Thyroid gland (tissue), 4 donors: ENCODE data around the gene RPL14. TPM values are rescaled to one million over a fixed set of nuclear protein-coding genes. Genes with fewer than 3 reads are reported as not detected.
"Not testable (repeated sequence)": the region's sequence is repeated elsewhere in the genome, so short reads cannot be mapped to it uniquely, and the experiment has no call there.

Experiments
- DNase-seq, 2 donors: peaks; one replicate each; pipeline ENCODE4 v3.0.0-alpha.2; 2019
- H3K27ac ChIP-seq, 3 donors: fragments of 200-600 bp; sonication (generic); 1 replicate in 2 of 3; 2 replicates in 1 of 3; pipeline ENCODE4 v1.5.1; 2016 to 2019; ENCODE audit warnings: mild to moderate bottlenecking in 1 of 3, moderate library complexity in 1 of 3
- H3K27me3 ChIP-seq: fragments of 200-600 bp; sonication (generic); one replicate; pipeline ENCODE4 v1.5.1; 2019
- H3K36me3 ChIP-seq, 2 donors: fragments of 200-600 bp; sonication (generic); one replicate each; pipeline ENCODE4 v1.5.1; 2016 to 2019
- H3K4me1 ChIP-seq, 2 donors: fragments of 200-600 bp; sonication (generic); one replicate each; pipeline ENCODE4 v1.5.1; 2017 to 2019
- H3K4me3 ChIP-seq, 3 donors: fragments of 200-600 bp; sonication (generic); replicated peaks in 1 of 3; 1 replicate in 2 of 3; 2 replicates in 1 of 3; pipeline ENCODE4 v1.5.1; 2016; ENCODE audit warnings: mild to moderate bottlenecking in 1 of 3
- H3K9me3 ChIP-seq: fragments of 200-600 bp; sonication (generic); one replicate; pipeline ENCODE4 v1.5.1; 2017
- POLR2A ChIP-seq, 2 donors: fragments of 450-650 bp; IDR thresholded peaks; one replicate each; pipeline ENCODE4 v1.6.1; 2017; ENCODE audit warnings: antibody characterized with exemption in 2 of 2, mild to moderate bottlenecking in 2 of 2, moderate library complexity in 1 of 2
- WGBS, 2 donors: methylation state at CpG; one replicate each; pipeline ENCODE4 v1.1.5; 2017; 5-methylcytosine and 5-hydroxymethylcytosine counted together
- intact Hi-C: fragments of 100-400 bp; cut with DNase I; formaldehyde crosslinking; loops from one replicate; pipeline ENCODE4 v1.15.1; 2023
- total RNA-seq, 4 donors: library from RNA; depleted of rRNA; stranded (reverse); fragments of >200 nt; gene quantifications; one replicate each; pipeline ENCODE4 v1.2.3, GENCODE V29; 2016
- TF ChIP-seq, protein P1 (sequence below), 6 experiments: fragments of 200-600 bp in 3 of 6; fragments of 450-650 bp in 3 of 6; sonication (generic) in 3 of 6; IDR thresholded peaks; one replicate each; pipeline ENCODE4 v1.5.1; 2016 to 2019; ENCODE audit warnings: antibody characterized with exemption in 6 of 6, mild to moderate bottlenecking in 2 of 6, inconsistent platforms in 1 of 6, moderate library complexity in 1 of 6

Gene RPL14
- total RNA-seq, 4 donors from 2014 or later: 272 to 723 (median 339) TPM

DNA sequence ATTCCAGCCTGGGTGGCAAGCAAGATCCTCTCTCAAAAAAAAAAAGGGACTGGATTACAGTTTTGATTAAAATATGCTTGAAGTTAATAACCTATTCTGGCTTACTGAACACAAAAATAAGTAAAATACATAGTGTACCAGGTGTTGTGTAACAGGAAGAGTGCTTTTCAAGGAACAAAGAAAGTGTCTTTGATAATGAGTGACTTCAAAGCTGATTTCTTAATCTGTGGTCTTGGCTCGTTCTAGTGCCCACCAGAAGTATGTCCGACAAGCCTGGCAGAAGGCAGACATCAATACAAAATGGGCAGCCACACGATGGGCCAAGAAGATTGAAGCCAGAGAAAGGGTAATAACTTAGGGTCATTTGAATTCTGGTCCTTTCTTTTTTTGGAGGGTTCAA, 4.0 kb downstream of the RPL14 start:
- H3K36me3 ChIP-seq: peaks cover 44 to 54% of the 10 kb centered on the region in 2 donors
- TF ChIP-seq, protein P1, sequence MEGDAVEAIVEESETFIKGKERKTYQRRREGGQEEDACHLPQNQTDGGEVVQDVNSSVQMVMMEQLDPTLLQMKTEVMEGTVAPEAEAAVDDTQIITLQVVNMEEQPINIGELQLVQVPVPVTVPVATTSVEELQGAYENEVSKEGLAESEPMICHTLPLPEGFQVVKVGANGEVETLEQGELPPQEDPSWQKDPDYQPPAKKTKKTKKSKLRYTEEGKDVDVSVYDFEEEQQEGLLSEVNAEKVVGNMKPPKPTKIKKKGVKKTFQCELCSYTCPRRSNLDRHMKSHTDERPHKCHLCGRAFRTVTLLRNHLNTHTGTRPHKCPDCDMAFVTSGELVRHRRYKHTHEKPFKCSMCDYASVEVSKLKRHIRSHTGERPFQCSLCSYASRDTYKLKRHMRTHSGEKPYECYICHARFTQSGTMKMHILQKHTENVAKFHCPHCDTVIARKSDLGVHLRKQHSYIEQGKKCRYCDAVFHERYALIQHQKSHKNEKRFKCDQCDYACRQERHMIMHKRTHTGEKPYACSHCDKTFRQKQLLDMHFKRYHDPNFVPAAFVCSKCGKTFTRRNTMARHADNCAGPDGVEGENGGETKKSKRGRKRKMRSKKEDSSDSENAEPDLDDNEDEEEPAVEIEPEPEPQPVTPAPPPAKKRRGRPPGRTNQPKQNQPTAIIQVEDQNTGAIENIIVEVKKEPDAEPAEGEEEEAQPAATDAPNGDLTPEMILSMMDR (IDR thresholded peaks at IDR 0.05): no peak
- no peak for TF ChIP-seq POLR2A (IDR thresholded peaks at IDR 0.05)

DNA sequence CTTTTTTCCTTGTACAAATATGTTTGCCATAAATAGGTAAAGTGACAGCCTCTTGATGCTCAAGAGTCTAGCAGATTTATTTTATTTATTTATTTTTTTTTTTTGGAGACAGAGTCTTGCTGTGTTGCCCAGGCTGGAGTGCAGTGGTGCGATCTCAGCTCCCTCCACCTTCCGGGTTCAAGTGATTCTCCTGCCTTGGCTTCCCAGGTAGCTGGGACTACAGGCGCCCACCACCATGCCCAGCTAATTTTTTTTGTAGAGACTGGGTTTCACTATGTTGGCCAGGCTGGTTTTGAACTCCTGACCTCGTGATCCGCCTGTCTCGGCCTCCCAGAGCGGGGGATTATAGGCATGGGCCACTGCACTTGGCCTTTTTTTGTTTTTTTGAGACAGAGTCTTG, 5.7 kb downstream of the RPL14 start:
- WGBS, 2 donors: 96 to 98% methylated on average over 7 of the region's 7 CpGs
- peaks cover 44 to 54% of the 10 kb centered on the region in 2 donors for H3K36me3 ChIP-seq
- H3K9me3 ChIP-seq, H3K4me1 ChIP-seq, H3K27ac ChIP-seq, DNase-seq, H3K27me3 ChIP-seq, H3K4me3 ChIP-seq: not testable (repeated sequence)
- intact Hi-C loops: loop anchor here (10.0 kb wide), 3 partner anchors 62 to 512 kb away; partner anchors contain the start of gene ZNF621

More for the DNA sequence above, 4.0 kb downstream of the RPL14 start:
- H3K4me1 ChIP-seq: peaks cover 7 to 13% of the 10 kb centered on the region in 2 donors
- intact Hi-C loops: loop anchor here (10.0 kb wide), 3 partner anchors 64 to 514 kb away; partner anchors contain the start of gene ZNF621
- H3K27me3 ChIP-seq: no peaks in the 10 kb centered on the region
- H3K27ac ChIP-seq: no peak overlapping the region
- H3K4me3 ChIP-seq: no peak overlapping the region
- 86 to 94% methylated on average over 3 of the region's 3 CpGs for WGBS, 2 donors
- DNase-seq: no peak
- H3K9me3 ChIP-seq: no peaks in the 10 kb centered on the region

DNA sequence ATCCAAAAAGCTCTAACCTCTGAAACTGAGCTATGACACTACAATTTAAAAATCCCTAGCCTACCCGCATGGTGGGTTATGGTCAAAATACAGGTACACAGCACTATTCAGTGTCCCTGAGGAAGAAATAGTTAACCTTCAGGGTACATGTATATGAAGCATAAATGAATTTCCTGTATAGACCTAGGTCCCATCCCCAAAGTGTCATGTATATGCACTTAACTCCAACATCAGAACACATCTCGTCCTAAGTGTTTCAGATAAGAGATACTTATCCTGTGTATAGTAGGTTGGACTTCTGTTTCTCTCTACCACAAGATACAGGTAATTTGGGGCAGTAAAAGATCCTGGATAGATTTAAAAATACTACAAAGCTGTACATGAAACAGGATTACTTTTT, 6.4 kb downstream of the RPL14 start:
- intact Hi-C loops: loop anchor here (10.0 kb wide), 3 partner anchors 61 to 511 kb away; partner anchors contain the start of gene ZNF621
- Histone ChIP-seq H3K4me3 (no peak overlapping the region), H3K27ac (no peak overlapping the region), H3K9me3 (no peaks in the 10 kb centered on the region), H3K4me1 (peaks cover 0 to under 1% of the 10 kb centered on the region in 2 donors), H3K27me3 (no peaks in the 10 kb centered on the region), H3K36me3 (peaks cover 42 to 53% of the 10 kb centered on the region in 2 donors)
- TF ChIP-seq, protein P1 (IDR thresholded peaks at IDR 0.05): no peak
- TF ChIP-seq POLR2A (IDR thresholded peaks at IDR 0.05): no peak
- no peak for DNase-seq
- 96 to 98% methylated on average over 2 of the region's 2 CpGs for WGBS, 2 donors

DNA sequence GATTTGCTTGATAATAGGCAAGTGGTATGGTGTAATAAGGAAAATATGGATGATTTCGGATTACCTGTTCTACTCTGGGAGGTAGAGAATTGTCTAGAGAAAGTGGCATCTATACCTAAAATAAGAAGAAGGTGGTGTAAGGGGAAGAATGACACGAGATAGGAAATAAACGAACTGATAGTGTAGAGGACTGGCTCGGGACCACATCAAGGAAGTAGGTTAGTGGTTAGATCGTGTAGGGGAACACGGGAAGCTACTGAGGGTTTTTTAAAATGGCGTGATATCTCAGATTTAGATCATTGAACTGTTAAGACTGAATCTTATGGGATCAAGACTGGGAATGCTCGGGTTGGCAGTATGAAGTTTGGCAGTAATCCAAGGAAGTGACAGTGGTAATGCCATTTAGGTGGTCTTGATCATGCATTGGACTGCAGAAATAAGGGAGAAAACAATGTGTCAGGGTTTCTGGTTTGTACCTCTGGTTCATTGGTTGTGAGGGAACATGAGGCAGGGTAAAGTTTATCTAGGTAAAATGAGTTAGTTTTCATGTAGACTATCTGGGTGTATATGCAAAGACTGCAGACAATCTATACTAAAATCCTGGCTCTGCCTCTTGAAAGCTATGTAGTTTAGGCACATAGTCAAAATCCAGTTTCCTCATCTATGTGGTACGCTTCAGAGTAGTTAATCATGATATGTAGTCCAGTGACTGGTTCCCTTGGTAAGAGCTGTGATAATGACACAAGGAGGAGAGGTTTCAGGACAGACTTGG, 7.4 kb downstream of the RPL14 start:
- Histone ChIP-seq H3K4me3 (no peak overlapping the region), H3K27ac (no peak overlapping the region), H3K4me1 (no peaks in the 10 kb centered on the region), H3K9me3 (no peaks in the 10 kb centered on the region), H3K27me3 (no peaks in the 10 kb centered on the region), H3K36me3 (peaks cover 34 to 44% of the 10 kb centered on the region in 2 donors)
- no peak for DNase-seq
- intact Hi-C loops: loop anchor here (10.0 kb wide), 3 partner anchors 60 to 510 kb away; partner anchors contain the start of gene ZNF621
- no peak for TF ChIP-seq POLR2A (IDR thresholded peaks at IDR 0.05)
- TF ChIP-seq, protein P1 (IDR thresholded peaks at IDR 0.05): no peak
- WGBS, 2 donors: 73 to 76% methylated on average over 9 of the region's 9 CpGs

DNA sequence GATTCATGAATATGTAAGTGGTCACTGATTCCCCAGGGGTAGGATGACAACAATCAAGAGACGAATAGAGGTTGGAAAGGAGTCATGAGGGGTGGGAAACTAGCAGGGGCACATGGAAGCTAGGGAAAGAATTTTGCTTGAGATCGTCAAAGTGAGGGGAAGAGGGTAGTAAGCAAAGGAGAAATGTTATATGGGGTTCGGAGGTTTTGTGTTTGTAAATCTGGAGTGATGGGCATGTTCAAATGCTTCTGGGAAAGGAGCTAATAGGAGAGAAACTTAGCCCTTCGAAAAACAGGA, 7.9 kb downstream of the RPL14 start:
- 74 to 77% methylated on average over 4 of the region's 4 CpGs for WGBS, 2 donors
- DNase-seq: no peak
- TF ChIP-seq, protein P1 (IDR thresholded peaks at IDR 0.05): no peak
- TF ChIP-seq POLR2A (IDR thresholded peaks at IDR 0.05): no peak
- H3K4me1 ChIP-seq: no peaks in the 10 kb centered on the region
- no peaks in the 10 kb centered on the region for H3K9me3 ChIP-seq
- peaks cover 33 to 44% of the 10 kb centered on the region in 2 donors for H3K36me3 ChIP-seq
- intact Hi-C loops: loop anchor here (10.0 kb wide), 3 partner anchors 60 to 510 kb away; partner anchors contain the start of gene ZNF621
- H3K27ac ChIP-seq: no peak overlapping the region
- no peaks in the 10 kb centered on the region for H3K27me3 ChIP-seq
- no peak overlapping the region for H3K4me3 ChIP-seq
